Cardiac septum (tissue), 1 donor: ENCODE data around the gene SNX12. TPM values are rescaled to one million over a fixed set of nuclear protein-coding genes. Genes with fewer than 3 reads are reported as not detected.

Experiments
- DNase-seq: peaks from one replicate; pipeline ENCODE4 v3.0.0-alpha.2; 2020; ENCODE audit warnings: low spot score
- intact Hi-C: fragments of 100-400 bp; cut with DNase I; formaldehyde crosslinking; loops from one replicate; pipeline ENCODE4 v1.14.0; 2022
- long read RNA-seq: library from polyadenylated mRNA; unstranded; transcript quantifications from one replicate; pipeline ENCODE4 v2.0.0, GENCODE V29; 2021
- total RNA-seq: library from RNA; stranded (reverse); fragmentation: NEBNext Ultra II Directional; extraction: Animal tissue kit (Norgen Biotek cat#: 25700); gene quantifications from one replicate; pipeline ENCODE4 v1.2.1, GENCODE V29; 2021
- donor health status: DM: no; HTN: no; CAD: no.

Gene SNX12
- 52.7 TPM for total RNA-seq
- long read RNA-seq, partial matches to known transcripts: 0 of 29 reads
- long read RNA-seq, other reads (novel, unspliced or antisense): 28 of 29 reads

DNA sequence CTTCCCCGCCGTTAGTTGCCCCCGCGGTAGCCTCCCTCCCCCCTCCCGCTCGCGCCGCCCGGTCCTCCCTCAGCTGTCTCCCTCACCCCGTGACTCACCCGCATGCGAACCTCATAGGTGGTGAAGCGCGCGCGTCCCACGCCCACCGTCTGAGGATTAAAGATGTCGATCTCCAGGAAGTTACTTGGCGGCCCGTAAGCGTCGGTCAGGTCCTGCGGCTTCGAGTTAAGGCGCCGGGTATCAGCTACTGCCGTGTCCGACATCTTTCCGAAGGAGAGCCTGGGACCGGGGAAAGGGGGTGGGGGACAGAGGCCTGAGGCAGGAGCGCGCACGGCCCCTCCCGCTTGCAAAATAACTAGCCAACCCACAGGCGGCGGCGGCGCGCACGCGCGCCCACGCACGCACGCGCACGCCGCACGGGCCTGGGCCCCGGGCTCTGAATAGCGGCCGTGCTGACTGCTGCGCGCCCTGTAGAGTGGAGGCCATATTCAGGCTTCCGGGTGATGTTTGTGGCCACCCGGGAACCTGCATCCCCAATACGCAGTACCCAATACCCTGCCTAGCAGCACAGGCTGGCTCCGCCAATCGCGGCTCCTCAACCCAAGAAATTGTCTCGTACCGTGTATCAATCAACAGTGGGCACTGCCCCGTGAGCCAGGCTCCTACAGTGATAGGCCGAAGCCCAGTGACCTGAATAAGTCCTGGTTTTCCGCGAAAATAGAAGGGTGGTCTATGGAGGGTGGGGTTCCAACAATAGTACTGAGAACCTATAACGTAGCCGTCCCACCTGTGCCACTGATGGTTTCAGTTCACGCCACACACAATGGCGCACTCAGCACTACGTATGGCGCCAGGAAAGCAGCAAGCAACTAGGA lies at the start of gene SNX12:
TSS of gene SNX12 (minus strand) at position 291 of the 875 bp plus-strand sequence. CDS start at position 263, 28 bp downstream.
- DNase-seq: peak; percentile 93
- intact Hi-C loops: no loop called here

GRCh38 chrX:71117358-71117757 lies 49.2 kb upstream of the SNX12 start:
- DNase-seq: no peak
- intact Hi-C loops: no loop called here

- intact Hi-C loops: no loop called here
- DNase-seq: no peak
Observed at GRCh38 chrX:71111921-71112431, 43.8 kb upstream of the SNX12 start.

DNA sequence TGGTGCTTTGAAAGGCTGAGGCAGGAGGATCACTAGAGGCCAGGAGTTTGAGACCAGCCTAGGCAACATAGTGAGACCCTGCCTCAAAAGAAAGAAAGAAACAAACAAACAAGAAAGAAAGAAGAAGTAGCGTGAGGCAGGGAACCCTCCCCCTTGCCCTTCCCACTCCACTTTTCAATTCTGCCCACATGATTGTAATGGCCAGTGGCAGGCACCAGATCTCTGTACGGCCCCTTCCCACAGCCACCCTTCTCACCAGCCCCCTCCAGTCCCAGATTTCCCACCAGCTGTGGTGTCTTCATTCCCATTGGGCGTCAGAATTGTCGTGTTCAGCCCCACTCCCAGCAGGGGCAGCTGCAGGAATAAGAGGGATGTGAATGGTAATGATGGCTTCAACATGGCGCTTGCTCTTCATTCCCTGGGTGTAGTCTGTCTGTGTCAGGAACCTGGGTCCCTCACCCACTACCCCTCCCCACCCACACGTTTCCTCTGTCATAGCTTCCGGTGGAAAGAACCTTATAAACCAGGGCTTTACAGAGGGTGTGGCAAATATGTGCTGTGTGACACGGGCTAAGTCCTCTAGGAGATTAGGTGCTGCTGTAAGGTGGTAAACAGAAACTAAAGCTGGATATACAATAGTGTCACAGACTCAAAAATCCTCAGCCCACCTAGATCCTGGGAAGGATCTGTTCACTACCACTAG lies 43.2 kb upstream of the SNX12 start, which contains the start of gene IL2RG:
TSS of gene IL2RG (minus strand) at position 437 of the 703 bp plus-strand sequence. CDS start at position 399, 38 bp downstream.
- intact Hi-C loops: no loop called here
- no peak for DNase-seq

DNA sequence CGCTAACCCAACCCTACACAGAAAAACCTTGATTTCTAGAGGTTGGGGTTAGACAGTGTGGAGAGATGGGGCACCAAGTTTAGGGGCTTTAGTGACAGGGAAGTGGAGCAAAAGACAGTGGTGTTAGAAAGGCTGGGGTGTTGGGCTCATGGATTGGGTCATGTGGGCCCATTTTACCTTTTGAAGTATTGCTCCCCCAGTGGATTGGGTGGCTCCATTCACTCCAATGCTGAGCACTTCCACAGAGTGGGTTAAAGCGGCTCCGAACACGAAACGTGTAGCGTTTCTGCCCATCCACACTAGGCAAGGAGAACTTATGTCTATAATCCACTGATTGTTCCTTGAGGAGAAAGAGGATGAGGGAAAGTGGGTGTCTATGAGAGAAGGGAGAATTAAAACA lies 40.9 kb upstream of the SNX12 start:
- DNase-seq: no peak
- intact Hi-C loops: no loop called here

- intact Hi-C loops: no loop called here
Observed at GRCh38 chrX:71107762-71108360, 39.7 kb upstream of the SNX12 start.

DNA sequence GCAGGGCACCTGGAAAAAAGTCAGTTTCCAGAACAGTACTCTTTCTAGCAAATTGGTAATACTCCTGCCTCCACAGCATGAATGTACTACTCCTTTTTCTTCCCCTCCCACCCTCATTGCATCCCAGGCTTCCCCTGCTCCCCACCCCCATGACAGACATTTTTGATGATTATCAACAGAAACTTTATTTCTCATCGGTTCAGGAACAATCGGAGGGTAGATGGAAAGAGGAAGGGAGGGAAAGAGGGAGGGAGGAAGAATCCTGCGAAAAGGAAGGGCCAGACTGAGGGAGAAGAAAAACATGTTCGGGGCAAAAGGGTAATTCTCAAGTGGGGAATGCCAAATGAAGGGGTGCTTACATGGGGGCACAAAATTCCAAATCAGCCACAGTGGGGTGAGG lies 39.1 kb upstream of the SNX12 start:
- intact Hi-C loops: no loop called here
- no peak for DNase-seq

More at GRCh38 chrX:71107762-71108360, 39.7 kb upstream of the SNX12 start:
- no peak for DNase-seq

- intact Hi-C loops: no loop called here
- no peak for DNase-seq
Observed at GRCh38 chrX:71106427-71106826, 38.3 kb upstream of the SNX12 start, which contains the start of gene CXorf65. Gene CXorf65 (minus strand): TSS chrX:71106740. CDS start chrX:71106556, 184 bp downstream.

- no peak for DNase-seq
- intact Hi-C loops: no loop called here
Observed at GRCh38 chrX:71105628-71106027, 37.5 kb upstream of the SNX12 start.

DNA sequence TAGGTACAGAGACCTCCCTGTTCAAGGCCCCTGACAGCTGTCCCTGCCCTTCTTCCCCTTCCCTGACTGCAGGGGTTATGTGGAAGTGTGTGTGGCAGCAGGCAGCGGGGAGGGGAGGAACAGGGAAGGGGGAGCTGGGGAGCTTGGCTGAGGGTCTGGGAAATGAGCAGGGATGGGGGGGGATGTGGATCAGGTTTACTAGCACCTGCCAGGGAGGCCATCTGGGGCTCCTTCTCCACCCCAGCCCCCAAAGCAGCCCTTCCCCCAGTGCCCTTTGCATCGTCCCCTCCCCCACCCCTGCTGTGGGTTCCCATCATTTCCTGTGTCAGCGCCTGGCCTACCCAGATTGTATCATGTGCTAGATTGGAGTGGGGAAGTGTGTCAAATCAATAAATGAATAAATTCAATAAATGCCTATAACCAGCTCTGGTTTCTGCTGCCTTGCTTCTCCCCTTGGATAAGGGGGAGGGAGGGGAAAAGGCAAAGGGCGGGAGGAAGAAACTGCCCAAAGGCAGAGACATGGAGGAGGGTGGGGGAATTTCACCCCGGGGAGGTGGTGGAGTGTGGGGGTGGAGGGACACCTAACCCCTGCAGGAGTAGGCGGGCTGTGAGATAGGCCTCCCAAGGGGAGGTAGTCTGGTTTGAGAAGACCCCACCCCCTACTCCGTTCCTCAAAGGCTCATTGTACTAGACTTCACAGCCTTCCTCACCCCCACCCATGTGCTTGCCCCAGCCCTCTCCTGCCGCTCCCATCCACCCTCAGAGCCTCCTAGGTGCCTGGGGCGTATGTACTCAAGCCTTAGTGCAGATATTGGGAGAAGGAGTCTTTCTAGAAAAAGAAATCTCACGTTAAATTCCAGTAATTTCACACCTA lies 35.2 kb upstream of the SNX12 start:
- no peak for DNase-seq
- intact Hi-C loops: no loop called here

DNA sequence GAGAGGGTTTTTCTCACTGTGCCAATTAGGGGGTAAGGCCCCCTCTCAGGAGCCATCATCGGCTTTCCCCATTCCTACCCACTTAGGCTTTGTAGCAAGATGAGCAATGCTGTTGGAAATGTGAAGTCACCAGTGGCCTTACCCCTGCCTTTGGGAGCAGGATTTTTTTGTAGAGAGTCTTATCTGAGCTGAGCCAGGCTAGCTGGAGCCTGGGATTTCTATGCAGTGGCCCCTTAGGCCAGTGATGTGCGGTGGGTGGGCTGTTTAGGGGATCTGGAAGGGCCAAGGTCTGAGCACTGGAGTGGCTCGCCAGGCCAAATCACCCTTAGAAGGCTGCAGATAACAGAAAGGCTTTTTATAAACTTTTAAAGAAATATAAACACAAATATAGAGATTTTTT lies 34.2 kb upstream of the SNX12 start:
- no peak for DNase-seq
- intact Hi-C loops: no loop called here

- intact Hi-C loops: no loop called here
- DNase-seq: peak; percentile 55
Observed at GRCh38 chrX:71100581-71101505, 32.7 kb upstream of the SNX12 start.

DNA sequence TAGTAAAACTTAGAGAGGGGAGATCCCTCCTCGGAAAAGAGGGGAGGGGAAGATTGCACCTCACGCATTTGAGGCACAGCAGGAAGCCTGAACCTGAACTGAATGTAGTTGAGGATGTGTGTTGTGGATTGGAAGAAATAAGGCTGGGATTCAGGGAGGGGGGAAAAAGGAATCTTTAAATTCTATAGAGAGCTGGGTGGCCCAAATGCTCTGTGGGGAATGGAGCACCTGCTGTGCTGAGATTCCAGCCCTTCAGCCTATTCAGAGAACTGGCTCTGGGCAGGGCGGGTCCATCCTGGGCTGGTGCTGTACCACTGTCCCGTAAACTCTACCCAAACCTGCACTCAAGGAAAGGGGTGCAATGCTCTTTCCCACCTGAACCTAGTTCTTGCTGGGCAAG lies 31.6 kb upstream of the SNX12 start:
- intact Hi-C loops: loop anchor here (2.0 to 5.0 kb wide), 3 partner anchors 33 to 268 kb away; partner anchors contain the start of gene TAF1
- DNase-seq: no peak

- no peak for DNase-seq
- intact Hi-C loops: loop anchor here (2.0 to 5.0 kb wide), 3 partner anchors 33 to 268 kb away; partner anchors contain the start of gene TAF1
Observed at GRCh38 chrX:71098951-71099506, 30.9 kb upstream of the SNX12 start.

- DNase-seq: peak; percentile 74
- intact Hi-C loops: loop anchor here (2.0 to 5.0 kb wide), 3 partner anchors 34 to 269 kb away; partner anchors contain the start of gene TAF1
Observed at GRCh38 chrX:71098302-71098701, 30.2 kb upstream of the SNX12 start.

DNA sequence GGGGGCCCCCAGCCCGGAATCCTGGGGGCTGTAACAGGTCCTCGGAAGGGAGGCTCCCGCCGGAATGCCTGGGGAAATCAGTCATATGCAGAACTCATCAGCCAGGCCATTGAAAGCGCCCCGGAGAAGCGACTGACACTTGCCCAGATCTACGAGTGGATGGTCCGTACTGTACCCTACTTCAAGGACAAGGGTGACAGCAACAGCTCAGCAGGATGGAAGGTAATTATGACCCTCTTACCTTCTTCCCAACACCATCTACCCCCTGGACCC lies 28.6 kb upstream of the SNX12 start:
- intact Hi-C loops: loop anchor here (5.0 kb wide), 2 partner anchors 36 to 271 kb away; partner anchors contain the start of gene TAF1
- no peak for DNase-seq

GRCh38 chrX:71095981-71096759 lies 28.0 kb upstream of the SNX12 start:
- intact Hi-C loops: loop anchor here (5.0 kb wide), 2 partner anchors 36 to 271 kb away; partner anchors contain the start of gene TAF1

More at GRCh38 chrX:71095981-71096759, 28.0 kb upstream of the SNX12 start:
- DNase-seq: no peak
